NT2/D1 (cell line): ENCODE measurements around the gene CYP4B1.

Source experiments
- SUZ12 ChIP-seq: IDR thresholded peaks from 2 replicates; pipeline ENCODE4 v1.6.1; 2011; ENCODE audit not compliant: insufficient read length, insufficient read depth; ENCODE audit errors: extremely low read depth
- YY1 ChIP-seq: IDR thresholded peaks from 2 replicates; pipeline ENCODE4 v1.6.1; 2011; ENCODE audit not compliant: insufficient read length, insufficient read depth
- ZNF274 ChIP-seq: IDR thresholded peaks from 2 replicates; pipeline ENCODE4 v1.6.1; 2011; ENCODE audit warnings: mild to moderate bottlenecking, low read depth, low read length

GRCh38 chr1:46749404-46749803 is 49.4 kb upstream of the CYP4B1 start:
- TF ChIP-seq YY1 = no peak
- no peak for TF ChIP-seq SUZ12
- no peak for TF ChIP-seq ZNF274
